ENCODE measurements around the gene ANK2. TPM values are rescaled to one million over a fixed set of nuclear protein-coding genes. Genes with fewer than 3 reads are reported as not detected.

ANK2 gene
- total RNA-seq, 1 experiment from 2014 or later = 5.6 TPM

- no peaks in the 10 kb centered on the region for H3K79me2 ChIP-seq (ENCODE audit: insufficient read depth, low read length)
- no TSS peak for BruUV-seq (replicated peaks)
- ATAC-seq (no peak), DNase-seq (ENCODE audit: low read depth, low spot score) (no peak)
- H3K36me3 ChIP-seq (ENCODE audit: control insufficient read depth in 1 of 2, insufficient read depth in 2 of 2, low read length in 2 of 2) = no peaks in the 10 kb centered on the region
- TF ChIP-seq, protein P1, sequence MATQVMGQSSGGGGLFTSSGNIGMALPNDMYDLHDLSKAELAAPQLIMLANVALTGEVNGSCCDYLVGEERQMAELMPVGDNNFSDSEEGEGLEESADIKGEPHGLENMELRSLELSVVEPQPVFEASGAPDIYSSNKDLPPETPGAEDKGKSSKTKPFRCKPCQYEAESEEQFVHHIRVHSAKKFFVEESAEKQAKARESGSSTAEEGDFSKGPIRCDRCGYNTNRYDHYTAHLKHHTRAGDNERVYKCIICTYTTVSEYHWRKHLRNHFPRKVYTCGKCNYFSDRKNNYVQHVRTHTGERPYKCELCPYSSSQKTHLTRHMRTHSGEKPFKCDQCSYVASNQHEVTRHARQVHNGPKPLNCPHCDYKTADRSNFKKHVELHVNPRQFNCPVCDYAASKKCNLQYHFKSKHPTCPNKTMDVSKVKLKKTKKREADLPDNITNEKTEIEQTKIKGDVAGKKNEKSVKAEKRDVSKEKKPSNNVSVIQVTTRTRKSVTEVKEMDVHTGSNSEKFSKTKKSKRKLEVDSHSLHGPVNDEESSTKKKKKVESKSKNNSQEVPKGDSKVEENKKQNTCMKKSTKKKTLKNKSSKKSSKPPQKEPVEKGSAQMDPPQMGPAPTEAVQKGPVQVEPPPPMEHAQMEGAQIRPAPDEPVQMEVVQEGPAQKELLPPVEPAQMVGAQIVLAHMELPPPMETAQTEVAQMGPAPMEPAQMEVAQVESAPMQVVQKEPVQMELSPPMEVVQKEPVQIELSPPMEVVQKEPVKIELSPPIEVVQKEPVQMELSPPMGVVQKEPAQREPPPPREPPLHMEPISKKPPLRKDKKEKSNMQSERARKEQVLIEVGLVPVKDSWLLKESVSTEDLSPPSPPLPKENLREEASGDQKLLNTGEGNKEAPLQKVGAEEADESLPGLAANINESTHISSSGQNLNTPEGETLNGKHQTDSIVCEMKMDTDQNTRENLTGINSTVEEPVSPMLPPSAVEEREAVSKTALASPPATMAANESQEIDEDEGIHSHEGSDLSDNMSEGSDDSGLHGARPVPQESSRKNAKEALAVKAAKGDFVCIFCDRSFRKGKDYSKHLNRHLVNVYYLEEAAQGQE (IDR thresholded peaks at IDR 0.05; ENCODE audit: low read depth) = no peak
- no peak for TF ChIP-seq SIN3A (IDR thresholded peaks at IDR 0.05; ENCODE audit: low read depth)
- no peak for TF ChIP-seq ELF1 (IDR thresholded peaks at IDR 0.05; ENCODE audit: borderline replicate concordance, low read depth)
- TF ChIP-seq, protein P2, sequence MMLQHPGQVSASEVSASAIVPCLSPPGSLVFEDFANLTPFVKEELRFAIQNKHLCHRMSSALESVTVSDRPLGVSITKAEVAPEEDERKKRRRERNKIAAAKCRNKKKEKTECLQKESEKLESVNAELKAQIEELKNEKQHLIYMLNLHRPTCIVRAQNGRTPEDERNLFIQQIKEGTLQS (IDR thresholded peaks at IDR 0.05) = no peak
- H3K27me3 ChIP-seq (ENCODE audit: insufficient read depth, low read length) = no peaks in the 10 kb centered on the region
- H2AFZ ChIP-seq (ENCODE audit: low read depth, low read length, poor library complexity, severe bottlenecking) = no peak overlapping the region
- ChIA-PET CTCF (no interaction called here), POLR2A (no interaction called here), RAD21 (ENCODE audit: low non-redundant PET in 1 of 2, low total read pairs in 2 of 2, uncharacterized antibody in 2 of 2, unreplicated experiment in 2 of 2) (no interaction called here)
- intact Hi-C loops (cut with micrococcal nuclease) = loop anchor here (10.0 kb wide), 1 partner anchor 471 kb away; the partner anchor contains the start of gene CAMK2D
- H3K4me3 ChIP-seq (replicated peaks in 1 of 2; ENCODE audit: low read depth in 1 of 2, low read length in 2 of 2) = no peak overlapping the region
- H3K27ac ChIP-seq (ENCODE audit: low read depth, low read length) = no peak overlapping the region
- H3K4me1 ChIP-seq (ENCODE audit: control insufficient read depth in 1 of 2, insufficient read depth in 2 of 2, low read length in 2 of 2) = no peaks in the 10 kb centered on the region
- no peaks in the 10 kb centered on the region for H3K9me2 ChIP-seq (ENCODE audit: insufficient read depth)
- no peaks in the 10 kb centered on the region for H3K9me3 ChIP-seq (ENCODE audit: control insufficient read depth in 1 of 2, insufficient read depth in 1 of 2, low read depth in 1 of 2, low read length in 2 of 2)
- H3K9ac ChIP-seq (ENCODE audit: low read length) = no peak overlapping the region
- no peaks in the 10 kb centered on the region for H4K20me1 ChIP-seq (ENCODE audit: insufficient read depth)
- no peak overlapping the region for H3K4me2 ChIP-seq (ENCODE audit: low read length)
These were observed 244.2 kb downstream of the ANK2 start for GRCh38 chr4:113293674-113294073.

GRCh38 chr4:113294908-113295307 lies 245.5 kb downstream of the ANK2 start:
- H3K27ac ChIP-seq (ENCODE audit: low read depth, low read length) = no peak overlapping the region
- BruUV-seq (replicated peaks) = no TSS peak
- no peak overlapping the region for H3K9ac ChIP-seq (ENCODE audit: low read length)
- no peak overlapping the region for H2AFZ ChIP-seq (ENCODE audit: low read depth, low read length, poor library complexity, severe bottlenecking)
- no peak overlapping the region for H3K4me2 ChIP-seq (ENCODE audit: low read length)
- TF ChIP-seq SRF (IDR thresholded peaks at IDR 0.05; ENCODE audit: low read depth) (no peak), CTCF (IDR thresholded peaks at IDR 0.05 in 2 of 3, conservative IDR thresholded peaks at IDR 0.05 in 1 of 3; ENCODE audit: borderline replicate concordance in 1 of 3, insufficient read depth in 1 of 3, low read depth in 2 of 3, low read length in 2 of 3) (peak; percentile 9 to 40 (median 33); a peak in 4 of 6 replicates), RAD21 (IDR thresholded peaks at IDR 0.05; ENCODE audit: low read depth) (peak; percentile 78), SP1 (IDR thresholded peaks at IDR 0.05; ENCODE audit: low read depth) (no peak)
- no peaks in the 10 kb centered on the region for H3K9me2 ChIP-seq (ENCODE audit: insufficient read depth)
- no peaks in the 10 kb centered on the region for H3K36me3 ChIP-seq (ENCODE audit: control insufficient read depth in 1 of 2, insufficient read depth in 2 of 2, low read length in 2 of 2)
- no peaks in the 10 kb centered on the region; a peak in 1 of 4 replicates for H3K4me1 ChIP-seq (ENCODE audit: control insufficient read depth in 1 of 2, insufficient read depth in 2 of 2, low read length in 2 of 2)
- intact Hi-C loops (cut with micrococcal nuclease) = loop anchor here (5.0 to 10.0 kb wide), 2 partner anchors 470 to 1087 kb away; partner anchors contain the start of gene CAMK2D
- H3K27me3 ChIP-seq (ENCODE audit: insufficient read depth, low read length) = no peaks in the 10 kb centered on the region
- H4K20me1 ChIP-seq (ENCODE audit: insufficient read depth) = no peaks in the 10 kb centered on the region
- no peaks in the 10 kb centered on the region for H3K9me3 ChIP-seq (ENCODE audit: control insufficient read depth in 1 of 2, insufficient read depth in 1 of 2, low read depth in 1 of 2, low read length in 2 of 2)
- ChIA-PET RAD21 (ENCODE audit: low non-redundant PET in 1 of 2, low total read pairs in 2 of 2, uncharacterized antibody in 2 of 2, unreplicated experiment in 2 of 2) (no interaction called here), POLR2A (no interaction called here), CTCF (no interaction called here)
- H3K79me2 ChIP-seq (ENCODE audit: insufficient read depth, low read length) = no peaks in the 10 kb centered on the region
- no peak for ATAC-seq
- no peak for DNase-seq (ENCODE audit: low read depth, low spot score)
- H3K4me3 ChIP-seq (replicated peaks in 1 of 2; ENCODE audit: low read depth in 1 of 2, low read length in 2 of 2) = no peak overlapping the region
